ENCODE results near the gene GRID1. TPM values are rescaled to one million over a fixed set of nuclear protein-coding genes. Genes with fewer than 3 reads are reported as not detected.

Gene GRID1
- total RNA-seq, 4 donors from 2014 or later, result 0.03 to 2.7 (median 0.49) TPM

- Histone ChIP-seq H3K9me3 (no peaks in the 10 kb centered on the region), H3K27ac (no peak overlapping the region), H3K4me1 (peaks cover 0 to 2% (median 0%) of the 10 kb centered on the region in 3 donors), H3K4me3 (no peak overlapping the region), H3K36me3 (no peaks in the 10 kb centered on the region), H3K27me3 (no peaks in the 10 kb centered on the region)
- intact Hi-C loops (cut with DNase I), result no loop called here
- 62 to 71% methylated on average over 5 of the region's 5 CpGs for WGBS, 2 donors
- no peak for DNase-seq
- TF ChIP-seq POLR2A (IDR thresholded peaks at IDR 0.05) (no peak), CTCF (IDR thresholded peaks at IDR 0.05) (no peak)
Observed at GRCh38 chr10:86349940-86350630, 16.5 kb downstream of the GRID1 start.

- Histone ChIP-seq H3K27me3 (no peaks in the 10 kb centered on the region), H3K27ac (no peak overlapping the region), H3K36me3 (no peaks in the 10 kb centered on the region), H3K4me3 (no peak overlapping the region), H3K9me3 (no peaks in the 10 kb centered on the region), H3K4me1 (no peaks in the 10 kb centered on the region)
- 39 to 82% methylated on average over 2 to 3 of the region's 3 CpGs for WGBS, 2 donors
- TF ChIP-seq CTCF (IDR thresholded peaks at IDR 0.05) (no peak), POLR2A (IDR thresholded peaks at IDR 0.05) (no peak)
- no peak for DNase-seq
- intact Hi-C loops (cut with DNase I), result no loop called here
Observed at GRCh38 chr10:86349474-86349873, 17.1 kb downstream of the GRID1 start.

GRCh38 chr10:86348321-86349210 lies 18.0 kb downstream of the GRID1 start:
- WGBS, 2 donors, result 89 to 91% methylated on average over 11 to 17 of the region's 23 CpGs
- intact Hi-C loops (cut with DNase I), result no loop called here
- no peak overlapping the region for H3K27ac ChIP-seq
- H3K36me3 ChIP-seq, result no peaks in the 10 kb centered on the region
- H3K4me1 ChIP-seq, result no peaks in the 10 kb centered on the region
- no peak overlapping the region for H3K4me3 ChIP-seq
- no peaks in the 10 kb centered on the region for H3K27me3 ChIP-seq
- TF ChIP-seq POLR2A (IDR thresholded peaks at IDR 0.05) (no peak), CTCF (IDR thresholded peaks at IDR 0.05) (no peak)
- no peak for DNase-seq
- H3K9me3 ChIP-seq, result no peaks in the 10 kb centered on the region

GRCh38 chr10:86347856-86348255 lies 18.7 kb downstream of the GRID1 start:
- Histone ChIP-seq H3K36me3 (no peaks in the 10 kb centered on the region), H3K27ac (no peak overlapping the region), H3K9me3 (no peaks in the 10 kb centered on the region), H3K4me1 (no peaks in the 10 kb centered on the region), H3K4me3 (no peak overlapping the region), H3K27me3 (no peaks in the 10 kb centered on the region)
- intact Hi-C loops (cut with DNase I), result no loop called here
- WGBS, 2 donors, result 88% methylated on average over 4 of the region's 6 CpGs; no CpG with 5 or more reads in 1 of the 2 donors
- DNase-seq, result no peak
- TF ChIP-seq POLR2A (IDR thresholded peaks at IDR 0.05) (no peak), CTCF (IDR thresholded peaks at IDR 0.05) (no peak)

Data from esophagus squamous epithelium (tissue), 5 donors.